Measurements from ENCODE around the gene BRD2.

Gene BRD2

DNA sequence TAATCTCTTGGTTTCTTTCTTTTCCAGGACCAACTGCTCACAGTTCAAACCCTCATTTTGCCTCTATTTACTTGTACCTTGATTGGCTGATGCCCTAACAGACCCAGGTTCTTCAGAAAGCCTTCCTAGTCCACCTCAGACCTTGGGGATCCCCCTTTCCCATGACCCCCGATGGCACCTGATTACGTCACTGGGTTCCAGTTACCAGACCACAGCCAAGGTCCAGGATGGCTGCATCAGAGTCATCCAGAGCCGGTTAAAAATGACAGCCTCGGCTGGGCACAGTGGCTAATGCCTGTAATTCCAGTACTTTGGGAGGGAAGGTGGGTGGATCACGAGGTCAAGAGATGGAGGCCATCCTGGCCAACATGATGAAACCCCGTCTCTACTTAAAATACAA is 36.5 kb downstream of the BRD2 start:
- TF ChIP-seq, protein P1, sequence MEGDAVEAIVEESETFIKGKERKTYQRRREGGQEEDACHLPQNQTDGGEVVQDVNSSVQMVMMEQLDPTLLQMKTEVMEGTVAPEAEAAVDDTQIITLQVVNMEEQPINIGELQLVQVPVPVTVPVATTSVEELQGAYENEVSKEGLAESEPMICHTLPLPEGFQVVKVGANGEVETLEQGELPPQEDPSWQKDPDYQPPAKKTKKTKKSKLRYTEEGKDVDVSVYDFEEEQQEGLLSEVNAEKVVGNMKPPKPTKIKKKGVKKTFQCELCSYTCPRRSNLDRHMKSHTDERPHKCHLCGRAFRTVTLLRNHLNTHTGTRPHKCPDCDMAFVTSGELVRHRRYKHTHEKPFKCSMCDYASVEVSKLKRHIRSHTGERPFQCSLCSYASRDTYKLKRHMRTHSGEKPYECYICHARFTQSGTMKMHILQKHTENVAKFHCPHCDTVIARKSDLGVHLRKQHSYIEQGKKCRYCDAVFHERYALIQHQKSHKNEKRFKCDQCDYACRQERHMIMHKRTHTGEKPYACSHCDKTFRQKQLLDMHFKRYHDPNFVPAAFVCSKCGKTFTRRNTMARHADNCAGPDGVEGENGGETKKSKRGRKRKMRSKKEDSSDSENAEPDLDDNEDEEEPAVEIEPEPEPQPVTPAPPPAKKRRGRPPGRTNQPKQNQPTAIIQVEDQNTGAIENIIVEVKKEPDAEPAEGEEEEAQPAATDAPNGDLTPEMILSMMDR (IDR thresholded peaks at IDR 0.05; ENCODE audit: control extremely low read depth, extremely low read depth, low read depth, missing control alignments): no peak
- CTCF ChIA-PET: interaction anchor here (1.1 to 1.6 kb wide), 5 partner anchors 9 to 243 kb away, joined by 3 to 9 read pairs (median 4); no protein-coding TSS in a partner anchor
- POLR2A ChIA-PET: no interaction called here
- no peak for DNase-seq (ENCODE audit: extremely low spot score)

DNA sequence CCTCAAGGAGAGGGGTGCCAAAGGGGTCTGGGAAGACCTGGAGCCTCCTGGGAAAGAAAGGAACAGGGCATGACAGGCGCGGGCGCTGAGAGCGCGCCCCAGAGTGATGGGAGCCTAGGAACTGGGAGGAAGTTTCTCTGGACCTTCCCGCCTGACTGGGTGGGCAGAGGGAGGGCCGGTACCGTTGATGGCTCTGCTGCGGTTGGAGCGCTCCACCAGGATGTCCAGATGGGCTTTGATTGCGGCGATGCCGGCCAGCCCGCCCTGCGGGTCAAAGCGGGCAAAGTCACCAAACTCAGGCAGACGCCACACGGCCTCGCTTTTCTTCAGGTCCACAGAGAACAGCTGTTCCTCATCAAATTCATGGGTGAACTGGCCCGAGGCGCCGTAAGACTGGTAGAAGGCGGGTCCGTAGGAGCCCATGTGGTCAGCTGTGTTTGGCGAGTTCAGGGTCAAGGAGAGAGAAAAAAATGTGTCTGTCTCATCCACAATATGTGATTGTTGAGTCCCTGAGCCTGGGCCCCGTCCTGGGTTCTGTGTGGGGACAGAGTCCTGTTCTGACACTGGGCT is 39.5 kb downstream of the BRD2 start:
- TF ChIP-seq, protein P1 (IDR thresholded peaks at IDR 0.05; ENCODE audit: control extremely low read depth, extremely low read depth, low read depth, missing control alignments): no peak
- ChIA-PET POLR2A (interaction anchor here (1.6 kb wide), 1 partner anchor 36 kb away, joined by 8 read pairs; no protein-coding TSS in a partner anchor), CTCF (interaction anchor here (0.7 to 1.7 kb wide), 2 partner anchors 24 to 66 kb away, joined by 3 to 6 read pairs; partner anchors contain the start of gene HLA-DPA1)
- DNase-seq (ENCODE audit: extremely low spot score): peak; percentile 9

DNA sequence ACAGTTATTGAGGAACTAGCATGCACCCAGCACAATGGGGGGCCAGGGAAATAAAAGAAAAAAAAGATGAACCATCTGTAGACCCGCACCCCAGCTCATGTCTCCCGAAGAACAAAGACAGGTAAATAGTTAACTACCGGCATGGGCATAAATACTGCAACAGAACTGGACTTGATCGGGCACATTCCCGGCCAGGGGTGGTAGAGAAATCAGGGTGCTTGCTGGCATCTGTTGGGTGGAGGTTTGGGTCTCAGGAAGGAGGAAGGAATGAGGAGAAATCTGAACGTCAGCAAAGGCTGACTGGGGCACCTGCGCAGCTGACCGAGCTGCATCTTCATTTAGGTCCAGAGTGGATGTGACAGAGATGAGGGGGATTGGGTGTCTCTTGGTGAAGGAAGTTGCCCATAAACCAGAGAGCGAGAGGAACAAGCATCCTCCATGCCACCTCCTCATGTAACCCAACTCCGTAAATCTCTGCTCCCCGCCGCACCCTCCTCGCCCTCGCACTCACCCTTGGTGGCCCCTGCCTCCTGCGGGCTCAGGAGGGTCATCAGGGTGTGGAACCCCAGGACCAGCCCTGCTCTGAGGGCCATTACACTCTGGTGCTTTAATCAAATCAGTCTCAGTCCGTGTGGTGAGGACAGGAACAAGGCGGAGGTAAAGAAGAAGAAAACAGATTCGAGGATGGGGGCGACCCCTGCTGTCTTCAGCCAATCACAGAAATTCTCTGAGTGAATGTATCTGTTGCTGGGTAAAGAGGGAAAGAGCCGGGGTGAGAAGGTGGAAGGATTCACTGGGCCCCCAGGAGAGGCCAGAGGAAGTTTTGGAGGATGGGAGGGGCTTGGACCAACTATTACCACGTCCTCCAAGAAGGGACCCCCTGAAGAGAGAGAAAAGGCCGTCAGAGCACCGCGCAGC is 40.8 kb downstream of the BRD2 start, which contains the start of gene HLA-DOA:
Gene HLA-DOA (minus strand): TSS at position 648 of the 918 bp plus-strand sequence.
- ChIA-PET POLR2A (interaction anchor here (0.6 to 1.6 kb wide), 2 partner anchors 15 to 37 kb away, joined by 4 to 8 read pairs; no protein-coding TSS in a partner anchor), CTCF (interaction anchor here (1.0 to 2.0 kb wide), 7 partner anchors 10 to 123 kb away, joined by 3 to 8 read pairs (median 4); partner anchors contain the start of gene HLA-DPB1)
- peak; percentile 97 for DNase-seq (ENCODE audit: extremely low spot score)
- TF ChIP-seq, protein P1 (IDR thresholded peaks at IDR 0.05; ENCODE audit: control extremely low read depth, extremely low read depth, low read depth, missing control alignments): no peak

DNA sequence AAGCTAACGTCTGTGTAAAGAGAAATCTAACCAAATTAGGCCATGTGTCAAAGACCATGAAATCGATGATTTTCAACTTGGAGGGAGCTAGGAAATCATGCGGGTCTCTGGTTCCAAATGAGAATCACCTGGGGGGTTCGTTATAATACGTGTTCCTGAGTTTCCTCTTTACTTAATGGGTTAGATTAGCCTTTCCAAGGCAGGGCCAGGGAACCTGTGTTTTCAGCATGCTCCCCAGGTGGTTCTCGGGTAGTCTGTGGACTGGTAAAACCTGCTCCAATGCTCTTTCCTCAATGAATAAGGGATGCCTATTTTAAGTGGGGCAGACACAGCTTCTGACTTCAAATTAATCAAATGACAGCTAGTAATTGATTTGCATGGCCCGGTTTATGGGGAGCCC is 42.0 kb downstream of the BRD2 start:
- DNase-seq (ENCODE audit: extremely low spot score): peak; percentile 2
- POLR2A ChIA-PET: interaction anchor here (1.2 kb wide), 1 partner anchor 38 kb away, joined by 3 read pairs; no protein-coding TSS in a partner anchor
- TF ChIP-seq, protein P1 (IDR thresholded peaks at IDR 0.05; ENCODE audit: control extremely low read depth, extremely low read depth, low read depth, missing control alignments): no peak
- CTCF ChIA-PET: interaction anchor here (0.7 to 2.0 kb wide), 10 partner anchors 10 to 238 kb away, joined by 3 to 8 read pairs (median 5); partner anchors contain the start of gene HLA-DPB1

DNA sequence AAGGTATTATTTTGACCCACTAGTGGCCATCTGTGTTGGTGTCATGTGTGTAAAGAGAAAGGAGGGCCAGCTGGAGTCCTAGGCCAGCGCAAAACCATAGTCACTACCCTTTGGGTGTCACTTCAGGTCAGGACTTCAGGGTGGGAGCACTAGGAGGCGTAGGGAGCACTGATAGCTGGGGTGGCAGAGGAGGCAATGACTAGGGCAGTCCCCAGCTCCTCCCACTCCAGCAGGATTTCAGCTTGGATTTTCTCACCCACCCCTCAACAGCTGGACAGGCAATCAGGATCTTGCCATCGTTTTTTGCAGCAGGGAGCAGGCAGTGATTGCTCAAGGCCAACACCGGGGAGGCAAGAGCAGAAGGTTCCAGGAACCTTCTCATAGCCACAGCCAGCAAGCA is 45.2 kb downstream of the BRD2 start:
- POLR2A ChIA-PET: no interaction called here
- DNase-seq (ENCODE audit: extremely low spot score): peak; percentile 1
- TF ChIP-seq, protein P1 (IDR thresholded peaks at IDR 0.05; ENCODE audit: control extremely low read depth, extremely low read depth, low read depth, missing control alignments): no peak
- CTCF ChIA-PET: interaction anchor here (1.0 to 7.8 kb wide), 17 partner anchors 9 to 234 kb away, joined by 3 to 78 read pairs (median 4); partner anchors contain the start of genes HLA-DPA1 and HLA-DPB1
